Activated T-cell treated with anti-CD3 and anti-CD28 coated beads for 48 hours (primary cell): ENCODE results near the gene MED7.
A peak's percentile ranks its signal among the peaks of the same experiment; 100 is the strongest.

Experiments used
- DNase-seq: peaks from one replicate; pipeline ENCODE4 v3.0.0-alpha.2; 2020; ENCODE audit warnings: low read depth

MED7 gene

GRCh38 chr5:157162919-157163510 is 20.4 kb upstream of the MED7 start:
- DNase-seq, result no peak

- DNase-seq, result no peak
These were observed 19.3 kb upstream of the MED7 start for GRCh38 chr5:157161996-157162395.

GRCh38 chr5:157160001-157160400 is 17.3 kb upstream of the MED7 start:
- no peak for DNase-seq

GRCh38 chr5:157159209-157159751 is 16.6 kb upstream of the MED7 start:
- no peak for DNase-seq

- DNase-seq, result no peak
These were observed 14.7 kb upstream of the MED7 start for GRCh38 chr5:157157293-157157891.

- no peak for DNase-seq
These were observed 12.6 kb upstream of the MED7 start for GRCh38 chr5:157155297-157155696.

- DNase-seq, result no peak
These were observed 8.3 kb upstream of the MED7 start for GRCh38 chr5:157150995-157151394.

GRCh38 chr5:157148734-157149615 is 6.3 kb upstream of the MED7 start:
- peak; percentile 71 for DNase-seq

GRCh38 chr5:157143127-157143971 is 684 bp upstream of the MED7 start:
- DNase-seq, result peak; percentile 49

- DNase-seq, result no peak
These were observed 5.0 kb downstream of the MED7 start for GRCh38 chr5:157137691-157138090.

GRCh38 chr5:157132281-157132612 is 10.4 kb downstream of the MED7 start:
- no peak for DNase-seq

GRCh38 chr5:157130925-157131324 is 11.7 kb downstream of the MED7 start:
- DNase-seq, result no peak

GRCh38 chr5:157121709-157122108 is 21.0 kb downstream of the MED7 start:
- DNase-seq, result no peak

- DNase-seq, result no peak
These were observed 22.6 kb downstream of the MED7 start for GRCh38 chr5:157120102-157120501.

GRCh38 chr5:157116483-157116954 is 26.1 kb downstream of the MED7 start:
- peak; percentile 17 for DNase-seq

GRCh38 chr5:157115502-157115901 is 27.2 kb downstream of the MED7 start:
- DNase-seq, result no peak

GRCh38 chr5:157115012-157115411 is 27.7 kb downstream of the MED7 start:
- no peak for DNase-seq

- DNase-seq, result no peak
These were observed 29.7 kb downstream of the MED7 start for GRCh38 chr5:157113002-157113401.

GRCh38 chr5:157109744-157110143 is 32.9 kb downstream of the MED7 start:
- DNase-seq, result peak; percentile 7

GRCh38 chr5:157108976-157109375 is 33.7 kb downstream of the MED7 start, which contains the start of gene HAVCR2:
HAVCR2 (minus strand) TSS chr5:157109044; CDS start chr5:157108983, 61 bp downstream.
- peak; percentile 37 for DNase-seq

GRCh38 chr5:157107508-157107907 is 35.2 kb downstream of the MED7 start:
- no peak for DNase-seq
